Measurements from ENCODE around the gene CUX1. TPM values are rescaled to one million over a fixed set of nuclear protein-coding genes. Genes with fewer than 3 reads are reported as not detected.

Gene CUX1
- total and polyA plus RNA-seq, 2 of the 13 experiments (the other 11 are each of a cell fraction or from before 2014, with no cell fraction given), result 13.7 to 14.9 TPM

DNA sequence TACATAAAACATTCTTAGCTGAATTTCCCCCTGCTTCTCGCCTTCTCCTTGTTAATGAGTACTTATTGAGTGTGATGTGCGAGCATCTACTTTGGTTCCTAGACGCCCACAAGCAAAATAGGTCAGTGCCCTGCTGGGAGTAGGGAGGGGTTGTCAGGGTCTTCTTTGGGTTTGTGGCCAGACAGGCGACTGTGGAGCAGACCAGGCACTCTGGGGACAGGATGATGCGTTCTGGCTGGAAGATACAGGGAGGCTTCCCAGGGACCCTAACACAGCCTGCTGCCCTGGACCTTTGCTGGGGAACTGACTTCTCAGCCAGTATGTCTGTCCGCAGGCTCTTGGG, 227.2 kb downstream of the CUX1 start:
- in situ Hi-C loops (cut with HindIII; ENCODE audit: extremely low pct_ligation_motif_present, low pct_unique_long_range_greater_than_20kb), result no loop called here
- Histone ChIP-seq H3K9ac (ENCODE audit: insufficient read depth, low read depth, low read length) (no peak overlapping the region), H3K4me3 (replicated peaks in 1 of 3; ENCODE audit: insufficient read depth in 1 of 3, low read depth in 2 of 3, low read length in 3 of 3) (no peak overlapping the region), H3K79me2 (ENCODE audit: insufficient read depth, low read length) (no peaks in the 10 kb centered on the region), H4K20me1 (ENCODE audit: insufficient read depth, low read length) (no peaks in the 10 kb centered on the region), H2AFZ (ENCODE audit: low read length) (no peak overlapping the region), H3K27ac (ENCODE audit: extremely low read length, insufficient read depth, low read length) (no peak overlapping the region), H3K4me1 (ENCODE audit: insufficient read depth, low read length) (peaks cover 10% of the 10 kb centered on the region), H3K9me3 (ENCODE audit: low read length) (no peaks in the 10 kb centered on the region), H3K27me3 (ENCODE audit: control insufficient read depth in 1 of 2, insufficient read depth in 2 of 2, low read length in 2 of 2) (no peaks in the 10 kb centered on the region), H3K4me2 (ENCODE audit: low read depth, low read length) (no peak overlapping the region), H3K36me3 (replicated peaks in 1 of 2; ENCODE audit: control insufficient read depth in 1 of 2, insufficient read depth in 2 of 2, low read length in 2 of 2) (peaks cover 0 to 3% of the 10 kb centered on the region in 2 experiments; a peak in 3 of 5 replicates)
- CTCF ChIA-PET (ENCODE audit: low intra/inter-chr PET ratio, low total read pairs), result no interaction called here
- TF ChIP-seq, protein P1, sequence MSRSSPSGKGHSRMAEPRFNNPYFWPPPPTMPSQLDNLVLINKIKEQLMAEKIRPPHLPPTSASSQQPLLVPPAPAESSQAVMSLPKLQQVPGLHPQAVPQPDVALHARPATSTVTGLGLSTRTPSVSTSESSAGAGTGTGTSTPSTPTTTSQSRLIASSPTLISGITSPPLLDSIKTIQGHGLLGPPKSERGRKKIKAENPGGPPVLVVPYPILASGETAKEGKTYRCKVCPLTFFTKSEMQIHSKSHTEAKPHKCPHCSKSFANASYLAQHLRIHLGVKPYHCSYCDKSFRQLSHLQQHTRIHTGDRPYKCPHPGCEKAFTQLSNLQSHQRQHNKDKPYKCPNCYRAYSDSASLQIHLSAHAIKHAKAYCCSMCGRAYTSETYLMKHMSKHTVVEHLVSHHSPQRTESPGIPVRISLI (CRISPR knock-in tag; IDR thresholded peaks at IDR 0.05; ENCODE audit: borderline replicate concordance), result no peak
- TF ChIP-seq ARNTL (CRISPR knock-in tag; IDR thresholded peaks at IDR 0.05), result no peak
- no peak for TF ChIP-seq KDM1A (CRISPR knock-in tag; IDR thresholded peaks at IDR 0.05)
- TF ChIP-seq PTBP1 (IDR thresholded peaks at IDR 0.05; ENCODE audit: low read depth, low read length, poor library complexity, severe bottlenecking), result no peak
- TF ChIP-seq RAD51 (IDR thresholded peaks at IDR 0.05; ENCODE audit: borderline replicate concordance), result no peak
- no peak for TF ChIP-seq ZNF296 (CRISPR knock-in tag; conservative IDR thresholded peaks at IDR 0.05)
- TF ChIP-seq ZEB1 (IDR thresholded peaks at IDR 0.05; ENCODE audit: insufficient replicate concordance, low read depth), result no peak
- no peak for TF ChIP-seq TOPORS (CRISPR knock-in tag; IDR thresholded peaks at IDR 0.05)
- TF ChIP-seq HIVEP1 (CRISPR knock-in tag; IDR thresholded peaks at IDR 0.05), result no peak
- no peak for TF ChIP-seq WIZ (CRISPR knock-in tag; IDR thresholded peaks at IDR 0.05)
- TF ChIP-seq ZNF136 (CRISPR knock-in tag; IDR thresholded peaks at IDR 0.05; ENCODE audit: low read depth), result no peak
- TF ChIP-seq ZNF234 (CRISPR knock-in tag; conservative IDR thresholded peaks at IDR 0.05), result no peak
- POLR2A ChIA-PET, result no interaction called here
- WGBS (ENCODE audit: low lambda C conversion rate), result 94% methylated on average over 6 of the region's 6 CpGs
- ATAC-seq, result no peak
- no peak for FAIRE-seq
- intact Hi-C loops (cut with micrococcal nuclease; ENCODE audit: unreplicated experiment), result no loop called here
- BruUV-seq (replicated peaks), result no TSS peak
- no peak for DNase-seq (ENCODE audit: low spot score)
